ENCODE measurements around the gene SPATA9. TPM values are rescaled to one million over a fixed set of nuclear protein-coding genes. Genes with fewer than 3 reads are reported as not detected.
"Not testable (repeated sequence)": the region's sequence is repeated elsewhere in the genome, so short reads cannot be mapped to it uniquely, and the experiment has no call there.

SPATA9 gene
- total and polyA plus RNA-seq, 7 donors = 0.22 to 0.53 (median 0.22) TPM; not detected in 4

GRCh38 chr5:95647886-95648860, 34.6 kb downstream of the SPATA9 start:
- ATAC-seq (no peak), DNase-seq (no peak)
- H3K9me3 ChIP-seq = no peaks in the 10 kb centered on the region
- intact Hi-C loops (cut with DNase I) = loop anchor here (5.0 to 10.0 kb wide), 5 partner anchors 84 to 957 kb away; partner anchors contain the start of gene RHOBTB3 (in 1 of the 2)
- peak overlapping the region; percentile 71 for H3K4me3 ChIP-seq
- peaks cover 0 to 11% of the 10 kb centered on the region in 2 donors for H3K36me3 ChIP-seq (ENCODE audit: insufficient read depth in 1 of 2, low read depth in 1 of 2)
- no peaks in the 10 kb centered on the region for H3K27me3 ChIP-seq (ENCODE audit: insufficient read depth in 3 of 3, low read length in 2 of 3)
- H3K4me1 ChIP-seq = peaks cover 4% of the 10 kb centered on the region
- peak overlapping the region; percentile 97 for H3K27ac ChIP-seq
- no peak for TF ChIP-seq CTCF (IDR thresholded peaks at IDR 0.05)
- WGBS, 3 donors = 75 to 86% (median 76%) methylated on average over 12 of the region's 12 CpGs

GRCh38 chr5:95646569-95647431, 36.0 kb downstream of the SPATA9 start, which contains the start of gene RFESD:
TSS of gene RFESD (plus strand) at chr5:95646777. CDS start at chr5:95652272, 5,495 bp downstream.
- intact Hi-C loops (cut with DNase I) = loop anchor here (5.0 to 10.0 kb wide), 5 partner anchors 86 to 958 kb away; partner anchors contain the start of gene RHOBTB3 (in 1 of the 2)
- peaks cover 6% of the 10 kb centered on the region for H3K4me1 ChIP-seq
- no peaks in the 10 kb centered on the region for H3K9me3 ChIP-seq
- H3K27ac ChIP-seq = peak within 1 kb of the TSS; percentile 97
- no peaks in the 10 kb centered on the region for H3K36me3 ChIP-seq (ENCODE audit: insufficient read depth in 1 of 2, low read depth in 1 of 2)
- H3K4me3 ChIP-seq = peak within 1 kb of the TSS; percentile 71
- DNase-seq = peak; percentile 100
- no peaks in the 10 kb centered on the region for H3K27me3 ChIP-seq (ENCODE audit: insufficient read depth in 3 of 3, low read length in 2 of 3)
- TF ChIP-seq CTCF (IDR thresholded peaks at IDR 0.05) = no peak
- ATAC-seq = peak; percentile 95 to 97 (median 96)
- 0 to 1% (median 0%) methylated on average over 59 to 60 of the region's 60 CpGs for WGBS, 3 donors

- not testable (repeated sequence) for H3K9me3 ChIP-seq; H3K27me3 ChIP-seq (ENCODE audit: insufficient read depth in 3 of 3, low read length in 2 of 3); DNase-seq; H3K36me3 ChIP-seq (ENCODE audit: insufficient read depth in 1 of 2, low read depth in 1 of 2)
- Histone ChIP-seq H3K4me3 (peak overlapping the region; percentile 71), H3K27ac (peak overlapping the region; percentile 97), H3K4me1 (peaks cover 11% of the 10 kb centered on the region)
- peak in 1 of 4 donors; percentile 0 for ATAC-seq
- intact Hi-C loops (cut with DNase I) = loop anchor here (5.0 to 10.0 kb wide), 5 partner anchors 86 to 959 kb away; partner anchors contain the start of gene RHOBTB3 (in 1 of the 2)
- 79 to 88% (median 84%) methylated on average over 13 to 17 of the region's 17 CpGs for WGBS, 3 donors
Measured at GRCh38 chr5:95646226-95646568, 36.6 kb downstream of the SPATA9 start.

- peak; percentile 69 for TF ChIP-seq CTCF (IDR thresholded peaks at IDR 0.05)
- WGBS, 3 donors = 13 to 22% (median 14%) methylated on average over 4 of the region's 4 CpGs
- H3K36me3 ChIP-seq (ENCODE audit: insufficient read depth in 1 of 2, low read depth in 1 of 2) = no peaks in the 10 kb centered on the region
- peak overlapping the region; percentile 97 for H3K27ac ChIP-seq
- ATAC-seq (peak in 1 of 4 donors; percentile 26), DNase-seq (no peak)
- no peaks in the 10 kb centered on the region for H3K27me3 ChIP-seq (ENCODE audit: insufficient read depth in 3 of 3, low read length in 2 of 3)
- peaks cover 7% of the 10 kb centered on the region for H3K4me1 ChIP-seq
- no peak overlapping the region for H3K4me3 ChIP-seq
- no peaks in the 10 kb centered on the region for H3K9me3 ChIP-seq
- intact Hi-C loops (cut with DNase I) = loop anchor here (5.0 to 10.0 kb wide), 7 partner anchors 88 to 1163 kb away; partner anchors contain the start of genes ERAP1 (in 1 of the 2) and RHOBTB3 (in 1 of the 2)
Measured at GRCh38 chr5:95644351-95645042, 38.3 kb downstream of the SPATA9 start.

All from psoas muscle (tissue), 8 donors.